ENCODE results near the gene CD84. TPM values are rescaled to one million over a fixed set of nuclear protein-coding genes. Genes with fewer than 3 reads are reported as not detected.

CD84 gene
- total and polyA plus RNA-seq, 2 experiments from 2014 or later = 0.23 to 0.74 TPM

DNA sequence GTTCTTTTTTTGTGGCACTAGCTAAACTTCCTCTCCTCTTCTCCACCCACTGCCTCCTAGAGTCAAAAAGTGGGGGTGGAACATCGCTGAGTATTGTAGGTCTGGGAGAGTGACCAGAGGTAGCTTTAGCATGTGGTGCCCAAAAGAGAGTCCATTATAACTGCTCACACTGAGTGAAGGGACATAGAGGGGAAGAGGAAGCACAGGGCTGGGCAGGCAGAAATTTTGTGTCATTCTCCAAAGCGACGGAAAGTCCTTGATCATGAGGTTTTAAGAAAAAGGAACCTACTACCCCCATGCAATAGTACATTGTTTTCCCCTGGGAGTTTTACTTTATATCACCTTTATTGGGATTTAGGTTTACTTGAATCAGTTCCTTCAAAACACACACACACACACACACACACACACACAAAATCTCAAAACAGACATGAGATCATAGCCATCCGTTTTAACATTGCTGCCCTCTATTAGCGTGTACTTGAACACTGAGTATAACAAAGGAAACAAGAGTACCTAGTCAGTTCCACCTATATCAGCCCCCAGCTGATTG is 4.1 kb downstream of the CD84 start:
- TF ChIP-seq EZH2phosphoT487 (IDR thresholded peaks at IDR 0.05; ENCODE audit: low read depth, severe bottlenecking, unreplicated experiment) = no peak
- TF ChIP-seq CTCF (IDR thresholded peaks at IDR 0.05; ENCODE audit: poor library complexity) = no peak
- TF ChIP-seq EZH2 (IDR thresholded peaks at IDR 0.05; ENCODE audit: borderline replicate concordance) = no peak
- H3K9me3 ChIP-seq (ENCODE audit: low read depth) = no peaks in the 10 kb centered on the region
- DNase-seq (ENCODE audit: low spot score) = no peak
- H3K27me3 ChIP-seq = no peaks in the 10 kb centered on the region
- no peaks in the 10 kb centered on the region for H3K9me2 ChIP-seq (replicated peaks; ENCODE audit: insufficient read depth)
- no peak overlapping the region for H3K4me2 ChIP-seq
- no peaks in the 10 kb centered on the region for H3K79me2 ChIP-seq
- no peak overlapping the region for H3K27ac ChIP-seq
- H2AFZ ChIP-seq = no peak overlapping the region
- no peak overlapping the region for H3K4me3 ChIP-seq
- H4K20me1 ChIP-seq (ENCODE audit: insufficient read depth, poor library complexity, severe bottlenecking) = no peaks in the 10 kb centered on the region
- H3K36me3 ChIP-seq (replicated peaks; ENCODE audit: insufficient read depth, low read depth) = no peaks in the 10 kb centered on the region
- no peaks in the 10 kb centered on the region for H3K4me1 ChIP-seq (ENCODE audit: insufficient read depth)
- WGBS (ENCODE audit: low lambda C conversion rate, missing lambda C conversion rate) = 94% methylated on average over 5 of the region's 5 CpGs

DNA sequence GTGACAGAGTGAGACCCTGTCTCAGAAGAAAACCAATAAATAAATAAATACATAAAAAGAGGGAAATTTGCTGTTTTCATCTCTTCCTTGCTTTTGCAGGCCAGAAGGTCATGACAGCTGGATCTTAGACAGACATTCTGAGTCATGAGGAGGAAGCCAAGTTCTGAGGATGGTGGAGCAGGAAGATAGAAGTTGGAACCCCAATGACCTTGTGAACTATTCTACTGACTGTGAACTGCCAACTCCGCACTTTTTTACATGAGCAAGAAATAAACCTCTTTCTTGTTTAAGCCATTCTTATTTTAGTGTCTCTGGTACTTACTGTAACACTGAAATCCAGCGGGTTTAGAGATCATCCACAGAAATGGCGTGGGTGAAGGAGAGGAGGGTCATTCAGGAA is 8.5 kb downstream of the CD84 start:
- Histone ChIP-seq H4K20me1 (ENCODE audit: insufficient read depth, poor library complexity, severe bottlenecking) (no peaks in the 10 kb centered on the region), H3K36me3 (replicated peaks; ENCODE audit: insufficient read depth, low read depth) (no peaks in the 10 kb centered on the region), H3K4me2 (no peak overlapping the region), H3K79me2 (no peaks in the 10 kb centered on the region), H3K9me3 (ENCODE audit: low read depth) (no peaks in the 10 kb centered on the region), H3K27me3 (no peaks in the 10 kb centered on the region), H3K4me3 (no peak overlapping the region), H3K27ac (no peak overlapping the region), H3K9me2 (replicated peaks; ENCODE audit: insufficient read depth) (no peaks in the 10 kb centered on the region), H2AFZ (no peak overlapping the region), H3K4me1 (ENCODE audit: insufficient read depth) (no peaks in the 10 kb centered on the region)
- TF ChIP-seq CTCF (IDR thresholded peaks at IDR 0.05; ENCODE audit: poor library complexity) (no peak), EZH2phosphoT487 (IDR thresholded peaks at IDR 0.05; ENCODE audit: low read depth, severe bottlenecking, unreplicated experiment) (no peak), EZH2 (IDR thresholded peaks at IDR 0.05; ENCODE audit: borderline replicate concordance) (no peak)
- 78% methylated on average over 3 of the region's 3 CpGs for WGBS (ENCODE audit: low lambda C conversion rate, missing lambda C conversion rate)
- no peak for DNase-seq (ENCODE audit: low spot score)

GRCh38 chr1:160569806-160570205 is 9.5 kb downstream of the CD84 start:
- no peaks in the 10 kb centered on the region for H3K79me2 ChIP-seq
- no peaks in the 10 kb centered on the region for H3K27me3 ChIP-seq
- no peaks in the 10 kb centered on the region for H4K20me1 ChIP-seq (ENCODE audit: insufficient read depth, poor library complexity, severe bottlenecking)
- no peak overlapping the region for H3K4me3 ChIP-seq
- no peaks in the 10 kb centered on the region for H3K9me3 ChIP-seq (ENCODE audit: low read depth)
- H3K27ac ChIP-seq = no peak overlapping the region
- H3K36me3 ChIP-seq (replicated peaks; ENCODE audit: insufficient read depth, low read depth) = no peaks in the 10 kb centered on the region
- DNase-seq (ENCODE audit: low spot score) = no peak
- H3K9me2 ChIP-seq (replicated peaks; ENCODE audit: insufficient read depth) = no peaks in the 10 kb centered on the region
- 94% methylated on average over 2 of the region's 2 CpGs for WGBS (ENCODE audit: low lambda C conversion rate, missing lambda C conversion rate)
- no peak overlapping the region for H2AFZ ChIP-seq
- no peak overlapping the region for H3K4me2 ChIP-seq
- TF ChIP-seq EZH2 (IDR thresholded peaks at IDR 0.05; ENCODE audit: borderline replicate concordance) = no peak
- TF ChIP-seq EZH2phosphoT487 (IDR thresholded peaks at IDR 0.05; ENCODE audit: low read depth, severe bottlenecking, unreplicated experiment) = no peak
- no peak for TF ChIP-seq CTCF (IDR thresholded peaks at IDR 0.05; ENCODE audit: poor library complexity)
- H3K4me1 ChIP-seq (ENCODE audit: insufficient read depth) = no peaks in the 10 kb centered on the region
